Progenitor cell of endocrine pancreas (in vitro differentiated cells): ENCODE results near the gene UGDH. TPM values are rescaled to one million over a fixed set of nuclear protein-coding genes. Genes with fewer than 3 reads are reported as not detected.
"Not testable (repeated sequence)": the region's sequence is repeated elsewhere in the genome, so short reads cannot be mapped to it uniquely, and the experiment has no call there.

ENCODE experiments used
- DNase-seq: peaks from one replicate; pipeline ENCODE4 v3.0.0; 2021; ENCODE audit warnings: low spot score; ENCODE audit not compliant: unreplicated experiment
- H3K27ac Mint-ChIP-seq: 2 replicates; pipeline ENCODE4 v1.8.0; 2021; ENCODE audit warnings: mild to moderate bottlenecking, moderate library complexity, mixed read lengths
- H3K27me3 Mint-ChIP-seq: 2 replicates; pipeline ENCODE4 v1.8.0; 2021; ENCODE audit warnings: mixed read lengths
- H3K36me3 Mint-ChIP-seq: 2 replicates; pipeline ENCODE4 v1.8.0; 2022; ENCODE audit warnings: mixed read lengths; ENCODE audit not compliant: insufficient read depth
- H3K4me1 Mint-ChIP-seq: 2 replicates; pipeline ENCODE4 v1.8.0; 2021; ENCODE audit warnings: low read depth, mixed read lengths
- H3K4me3 Mint-ChIP-seq: 2 replicates; pipeline ENCODE4 v1.8.0; 2021; ENCODE audit warnings: low read depth, mild to moderate bottlenecking, moderate library complexity, mixed read lengths
- H3K9me3 Mint-ChIP-seq: 2 replicates; pipeline ENCODE4 v1.8.0; 2021; ENCODE audit warnings: low read depth, mixed read lengths
- CTCF ChIP-seq: fragments of 200-600 bp; sonication (generic); IDR thresholded peaks from one replicate; pipeline ENCODE4 v1.5.0; 2021; ENCODE audit warnings: antibody characterized with exemption, mild to moderate bottlenecking; ENCODE audit not compliant: unreplicated experiment
- total RNA-seq: library from RNA; stranded (reverse); gene quantifications from 2 replicates; pipeline ENCODE4 v1.2.1, GENCODE V29; 2021

The UGDH gene
- total RNA-seq, 1 donor from 2014 or later: 607 TPM

GRCh38 chr4:39458505-39459300, 68.5 kb downstream of the UGDH start, which contains the start of the genes LIAS and RPL9:
TSS of gene LIAS (plus strand) at chr4:39459056. CDS start at chr4:39459118, 62 bp downstream.
TSS of gene RPL9 (minus strand) at chr4:39458922. CDS start at chr4:39458439, 483 bp downstream.
- TF ChIP-seq CTCF: no peak
- Mint-ChIP-seq H3K36me3 (peaks cover 28% of the 10 kb centered on the region), H3K27me3 (no peaks in the 10 kb centered on the region), H3K4me3 (peak within 1 kb of the TSS; percentile 98), H3K27ac (peak within 1 kb of the TSS; percentile 100), H3K4me1 (peaks cover 24% of the 10 kb centered on the region), H3K9me3 (no peaks in the 10 kb centered on the region)
- DNase-seq: peak; percentile 89

GRCh38 chr4:39458161-39458504, 69.1 kb downstream of the UGDH start:
- H3K9me3 Mint-ChIP-seq, DNase-seq, H3K27me3 Mint-ChIP-seq: not testable (repeated sequence)
- H3K36me3 Mint-ChIP-seq: peaks cover 32% of the 10 kb centered on the region
- peak overlapping the region; percentile 98 for H3K4me3 Mint-ChIP-seq
- peaks cover 26% of the 10 kb centered on the region for H3K4me1 Mint-ChIP-seq
- peak overlapping the region; percentile 100 for H3K27ac Mint-ChIP-seq

- peaks cover 40% of the 10 kb centered on the region for H3K36me3 Mint-ChIP-seq
- peak overlapping the region; percentile 98 for H3K4me3 Mint-ChIP-seq
- TF ChIP-seq CTCF: no peak
Observed at GRCh38 chr4:39456946-39457763, 70.1 kb downstream of the UGDH start.

GRCh38 chr4:39455486-39455885, 71.8 kb downstream of the UGDH start:
- TF ChIP-seq CTCF: no peak
- Mint-ChIP-seq H3K27ac (peak overlapping the region; percentile 52), H3K36me3 (peaks cover 47% of the 10 kb centered on the region), H3K27me3 (no peaks in the 10 kb centered on the region), H3K4me3 (no peak overlapping the region), H3K9me3 (no peaks in the 10 kb centered on the region), H3K4me1 (peaks cover 40% of the 10 kb centered on the region)
- DNase-seq: no peak

More at GRCh38 chr4:39456946-39457763, 70.1 kb downstream of the UGDH start:
- Mint-ChIP-seq H3K9me3 (no peaks in the 10 kb centered on the region), H3K27me3 (no peaks in the 10 kb centered on the region), H3K4me1 (peaks cover 28% of the 10 kb centered on the region), H3K27ac (peak overlapping the region; percentile 100)
- no peak for DNase-seq

- peaks cover 42% of the 10 kb centered on the region for H3K4me1 Mint-ChIP-seq
- H3K36me3 Mint-ChIP-seq: peaks cover 50% of the 10 kb centered on the region
- no peaks in the 10 kb centered on the region for H3K27me3 Mint-ChIP-seq
- H3K9me3 Mint-ChIP-seq: no peaks in the 10 kb centered on the region
- no peak for TF ChIP-seq CTCF
- no peak for DNase-seq
- no peak overlapping the region for H3K27ac Mint-ChIP-seq
- no peak overlapping the region for H3K4me3 Mint-ChIP-seq
Observed at GRCh38 chr4:39453738-39454137, 73.5 kb downstream of the UGDH start.
